Stimulated activated CD8-positive, alpha-beta memory T cell treated with anti-CD3 and anti-CD28 coated beads, Interleukin-7, amount 100 ng/mL, for 48 hours (primary cell): ENCODE results near the gene CLDN5.

Source experiments
- DNase-seq, 2 donors: peaks; one replicate each; pipeline ENCODE4 v3.0.0-alpha.2; 2020; ENCODE audit warnings: low read depth in 1 of 2; ENCODE audit errors: extremely low read depth in 1 of 2

Gene CLDN5

DNA sequence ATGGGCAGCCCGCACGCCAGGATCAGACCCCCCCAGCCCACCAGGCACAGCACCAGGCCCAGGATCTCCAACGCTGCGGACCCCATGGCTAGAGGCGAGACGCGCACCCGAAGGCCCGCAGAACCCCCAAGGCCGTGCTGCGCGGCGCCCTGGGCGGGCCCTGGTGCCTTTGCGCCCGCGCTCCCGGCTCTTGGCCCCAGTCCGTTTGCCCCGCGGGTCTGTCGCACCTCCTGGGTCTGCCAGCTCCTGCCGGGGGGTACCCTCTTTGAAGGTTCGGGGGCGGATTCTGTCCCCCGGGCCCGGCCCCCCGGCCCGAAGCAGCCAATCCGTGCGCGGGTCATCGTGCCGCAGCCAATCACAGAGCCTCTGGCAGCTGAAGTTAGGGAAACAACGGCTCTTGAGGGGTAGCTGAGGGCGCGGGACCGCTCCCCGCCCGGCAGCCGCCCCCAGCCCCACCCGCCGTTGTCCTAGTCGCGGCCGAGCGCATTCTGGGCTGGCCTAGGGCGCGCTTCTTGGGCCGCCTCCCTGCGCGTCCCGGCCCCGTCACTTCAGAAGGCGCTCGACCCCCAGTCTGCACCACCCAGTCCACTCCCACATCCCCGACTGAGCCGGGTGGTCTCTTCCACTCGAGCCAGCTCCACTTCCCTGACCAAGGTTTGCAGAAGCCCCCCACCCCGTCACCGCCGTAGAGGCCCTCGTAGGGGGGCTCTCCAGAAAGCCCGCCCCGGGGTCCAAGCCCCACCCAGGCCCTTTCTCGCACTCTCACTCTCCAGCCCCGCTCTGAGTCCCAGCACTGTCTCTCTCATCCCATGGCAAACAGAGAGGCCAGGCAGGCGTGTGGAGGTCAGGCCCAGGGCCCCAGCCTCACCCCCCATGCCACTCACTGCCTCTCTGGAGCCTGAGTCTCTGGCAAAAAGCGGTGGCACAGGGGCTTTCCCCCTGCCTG, at the start of gene CLDN5:
TSS of gene CLDN5 (minus strand) at position 241 of the 946 bp plus-strand sequence. CDS start at position 86, 155 bp downstream.
- DNase-seq, result peak in 1 of 2 donors; percentile 14

- no peak for DNase-seq
Observed at GRCh38 chr22:19571995-19572394, 47.8 kb upstream of the CLDN5 start.

DNA sequence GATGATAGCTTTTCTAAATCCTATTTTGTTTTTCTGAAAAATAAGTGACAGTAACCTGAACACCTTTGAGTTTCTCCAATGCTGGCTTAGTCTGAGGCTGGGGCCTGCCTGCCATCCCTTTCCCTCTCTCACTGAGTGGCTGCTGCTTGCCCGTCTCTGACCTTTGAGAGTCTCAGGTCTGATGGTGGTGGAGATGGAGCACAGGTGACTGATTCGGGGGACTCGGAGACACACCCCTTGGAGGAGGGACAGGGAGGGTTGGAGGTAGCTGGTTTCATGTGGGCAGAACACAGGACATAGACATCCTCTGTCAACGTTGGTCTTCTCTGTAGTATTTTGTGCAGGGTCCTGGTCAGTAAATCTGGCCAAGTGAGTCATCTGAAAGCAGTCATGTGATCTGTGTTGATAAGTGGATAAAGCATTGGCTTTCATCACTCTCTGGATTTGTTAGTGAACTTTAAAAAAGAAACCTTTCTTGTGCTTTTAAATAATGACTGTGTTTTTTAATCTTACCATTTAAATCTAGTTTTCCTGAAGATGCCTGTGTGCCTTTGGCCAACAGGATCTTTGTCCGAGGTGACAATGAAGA, 47.1 kb upstream of the CLDN5 start:
- DNase-seq, result no peak

DNA sequence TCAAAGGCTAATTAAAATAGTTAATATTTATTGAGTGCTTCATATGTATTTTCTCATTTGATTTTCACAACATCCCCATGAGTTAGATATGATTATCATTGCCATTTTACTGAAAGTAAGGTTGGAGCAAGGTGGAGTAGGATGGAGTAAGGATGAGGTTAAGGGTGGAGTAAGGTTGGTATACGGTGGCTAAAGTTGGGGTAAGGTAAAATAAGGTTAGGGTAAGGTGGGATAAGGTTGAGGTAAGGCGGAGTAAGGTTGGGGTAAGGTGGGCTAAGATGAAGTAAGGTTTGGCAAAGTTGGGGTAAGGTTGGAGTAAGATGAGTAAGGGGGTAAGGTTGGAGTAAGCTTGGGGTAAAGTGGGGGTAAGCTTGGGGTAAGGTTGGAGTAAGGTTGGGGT, 45.8 kb upstream of the CLDN5 start:
- no peak for DNase-seq

- no peak for DNase-seq
Observed at GRCh38 chr22:19569276-19569640, 45.0 kb upstream of the CLDN5 start.

GRCh38 chr22:19568337-19569275, 44.4 kb upstream of the CLDN5 start:
- DNase-seq, result no peak

GRCh38 chr22:19567157-19568009, 43.2 kb upstream of the CLDN5 start:
- no peak for DNase-seq

- DNase-seq, result no peak
Observed at GRCh38 chr22:19566279-19567156, 42.3 kb upstream of the CLDN5 start.

DNA sequence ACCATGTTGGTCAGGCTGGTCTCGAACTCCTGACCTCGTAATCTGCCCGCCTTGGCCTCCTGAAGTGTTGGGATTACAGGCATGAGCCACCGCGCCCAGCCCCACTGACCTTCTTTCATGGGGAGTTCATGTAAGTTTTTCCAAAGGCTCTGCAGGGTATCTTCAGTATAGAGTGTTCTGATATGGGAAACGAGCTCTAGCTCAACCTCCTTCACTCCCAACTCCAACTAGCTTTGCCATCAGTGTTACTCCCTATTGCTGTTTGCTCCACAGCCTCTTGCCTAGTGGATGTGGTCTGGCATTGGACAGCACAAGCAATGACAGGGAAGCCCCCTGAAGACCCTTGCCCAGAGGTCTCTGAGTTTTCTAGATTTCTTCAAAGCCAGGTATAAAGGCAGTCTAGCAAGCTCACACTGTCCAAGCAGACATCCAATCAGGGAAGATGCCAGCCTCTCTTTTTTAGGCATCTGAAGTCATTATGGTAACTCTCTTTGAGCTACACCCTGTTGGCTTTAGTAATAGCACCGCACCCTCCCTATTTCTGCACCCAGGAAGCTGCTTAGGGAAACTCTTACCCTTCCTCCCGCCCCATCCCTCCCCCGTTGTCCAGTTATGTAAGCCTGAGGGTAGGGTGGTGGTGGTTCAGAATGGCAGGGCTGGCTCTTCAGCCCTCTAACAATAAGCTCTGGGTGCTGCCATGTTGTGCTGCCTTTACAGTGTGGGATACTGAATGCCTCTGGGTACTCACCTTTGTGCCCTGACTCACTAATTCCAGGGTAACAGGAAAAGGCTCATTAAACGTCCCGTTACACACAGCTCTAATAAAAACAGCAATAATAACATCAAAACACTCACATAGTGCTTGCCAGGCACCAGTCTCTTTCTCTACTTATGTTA, 41.4 kb upstream of the CLDN5 start:
- no peak for DNase-seq

DNA sequence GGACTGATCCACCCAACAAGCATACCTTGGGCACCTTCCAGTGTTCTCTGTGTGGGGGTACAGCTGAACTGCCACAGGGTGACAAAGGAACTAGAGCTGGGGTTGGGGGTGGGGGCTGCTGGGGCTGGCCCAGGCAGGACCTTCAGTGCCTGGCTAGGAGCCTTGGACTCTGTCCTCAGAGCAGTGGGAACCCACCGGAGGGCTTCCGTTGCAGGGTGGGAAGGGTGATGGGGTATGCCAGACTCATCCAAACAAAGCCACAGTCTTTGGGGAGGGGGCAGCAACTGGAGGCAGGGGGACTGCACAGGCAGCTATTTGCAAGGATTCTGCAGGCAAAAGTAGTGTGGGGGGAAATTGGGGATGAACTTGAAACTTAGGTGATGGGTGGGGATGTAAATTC, 35.7 kb upstream of the CLDN5 start:
- DNase-seq, result no peak

- DNase-seq, result no peak
Observed at GRCh38 chr22:19559324-19559811, 35.2 kb upstream of the CLDN5 start.

DNA sequence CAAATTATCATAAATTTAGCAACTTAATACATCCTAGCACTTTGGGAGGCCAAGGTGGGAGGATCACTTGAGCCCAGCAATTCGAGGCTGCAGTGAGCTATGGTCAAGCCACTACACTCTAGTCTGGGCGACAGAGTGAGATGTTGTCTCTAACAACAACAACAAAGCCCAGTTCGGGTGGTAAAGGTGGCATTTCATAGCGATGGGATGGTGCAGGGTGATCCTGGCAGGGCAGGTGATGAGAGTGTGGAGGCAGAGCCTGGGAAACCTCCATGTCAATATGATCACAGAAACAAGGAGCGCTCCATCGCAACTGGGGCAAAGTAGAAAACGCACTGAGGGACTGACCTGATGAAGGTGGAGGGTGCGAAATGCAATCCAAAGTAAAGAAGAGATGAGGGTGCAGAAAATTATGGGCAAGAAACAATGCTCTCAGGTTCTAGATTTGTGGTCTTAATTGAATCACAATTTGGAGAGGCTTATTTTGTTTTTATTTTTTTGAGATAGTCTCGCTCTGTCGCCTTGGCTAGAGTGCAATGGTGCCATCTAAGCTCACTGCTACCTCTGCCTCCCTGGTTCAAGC, 32.8 kb upstream of the CLDN5 start:
- DNase-seq, result no peak

DNA sequence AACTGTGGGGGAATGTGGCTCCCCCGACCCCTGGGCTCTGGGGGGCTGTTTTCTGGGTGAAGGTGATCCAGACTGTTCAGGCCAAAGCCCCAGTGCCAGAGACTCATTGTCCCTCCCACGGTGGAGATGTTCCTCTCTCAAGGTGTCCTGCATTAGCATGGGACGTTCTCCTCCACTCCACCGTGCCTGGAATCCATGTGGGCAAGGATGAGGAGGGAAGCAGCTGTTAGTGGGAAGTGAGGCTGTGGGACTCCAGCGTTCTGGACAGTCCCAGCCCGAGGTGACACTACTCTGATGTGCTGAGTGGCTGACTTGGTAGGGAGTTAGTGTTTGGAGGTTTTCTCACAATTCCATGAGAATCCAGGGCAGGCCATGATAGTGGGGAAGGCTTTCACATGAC, 31.4 kb upstream of the CLDN5 start:
- no peak for DNase-seq

DNA sequence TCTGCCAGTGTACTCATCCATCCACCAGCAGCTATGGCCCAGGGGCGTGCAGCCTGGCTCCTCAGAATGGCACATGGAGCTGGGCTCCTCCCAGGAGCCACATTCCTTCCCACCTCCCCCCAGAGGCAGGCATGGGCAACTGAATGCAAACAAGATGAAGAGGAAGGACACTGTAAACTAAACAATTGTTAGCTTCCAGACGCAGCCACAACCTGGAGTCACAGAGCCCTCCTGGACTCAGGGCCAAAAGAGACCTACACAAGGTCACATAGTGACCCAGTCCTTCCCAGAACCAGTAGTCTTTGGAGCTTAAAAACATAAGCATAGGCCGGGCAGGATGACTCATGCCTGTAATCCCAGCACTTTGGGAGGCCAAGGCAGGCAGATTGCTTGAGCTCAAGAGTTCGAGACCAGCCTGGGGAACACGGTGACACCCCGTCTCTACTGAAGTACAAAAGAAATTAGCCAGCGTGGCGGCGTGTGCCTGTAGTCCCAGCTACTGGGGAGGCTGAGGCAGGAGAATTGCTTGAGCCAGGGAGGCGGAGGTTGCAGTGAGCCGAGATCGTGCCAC, 30.7 kb upstream of the CLDN5 start:
- no peak for DNase-seq

- no peak for DNase-seq
Observed at GRCh38 chr22:19553201-19553600, 29.0 kb upstream of the CLDN5 start.

DNA sequence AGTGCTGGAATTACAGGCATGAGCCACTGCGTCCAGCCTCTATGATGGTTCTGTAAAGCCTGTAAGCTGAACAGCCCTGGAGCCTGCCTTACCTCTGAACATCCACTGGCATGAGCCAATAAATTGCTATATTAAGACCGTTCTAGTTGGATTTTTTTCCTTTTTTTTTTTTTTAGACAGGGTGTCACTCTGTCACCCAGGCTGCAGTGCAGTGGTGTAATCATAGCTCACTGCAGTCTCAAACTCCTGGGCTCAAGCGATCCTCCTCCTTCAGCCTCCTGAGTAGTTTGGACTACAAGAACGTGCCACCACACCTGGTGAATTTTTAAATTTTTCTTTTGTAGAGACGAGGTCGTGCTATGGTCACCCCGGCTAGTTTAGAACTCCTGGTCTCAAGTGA, 26.2 kb upstream of the CLDN5 start:
- no peak for DNase-seq

DNA sequence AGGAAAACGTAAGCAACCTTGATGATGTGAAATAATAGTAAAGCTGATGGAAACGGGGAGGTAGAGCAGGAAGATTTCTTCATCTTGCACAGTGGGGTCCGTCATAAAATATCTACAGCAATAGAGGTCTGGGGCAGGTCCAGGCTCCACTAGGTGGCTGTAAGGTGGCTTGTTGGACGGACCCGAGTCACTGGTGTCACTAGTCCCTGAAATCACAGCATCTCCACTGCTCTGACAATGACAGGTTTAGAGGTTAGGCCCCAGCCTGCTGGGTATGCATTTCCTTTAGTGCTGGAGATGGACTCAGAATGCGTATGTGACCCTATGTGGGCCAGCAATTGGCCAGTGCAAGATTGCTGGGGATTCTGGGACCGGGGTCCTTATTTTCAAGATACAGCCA, 25.2 kb upstream of the CLDN5 start:
- no peak for DNase-seq

GRCh38 chr22:19548964-19549363, 24.8 kb upstream of the CLDN5 start:
- no peak for DNase-seq
